AG09319 (cell line): Measurements from ENCODE around the gene SLC44A3.

Source experiments
- DNase-seq: peaks from one replicate; pipeline ENCODE4 v3.0.0-alpha.2; 2010; ENCODE audit warnings: low read depth; ENCODE audit errors: extremely low read depth
- CTCF ChIP-seq: IDR thresholded peaks from 2 replicates; pipeline ENCODE4 v1.5.1; 2011; ENCODE audit warnings: low read depth, mild to moderate bottlenecking, inconsistent platforms, low read length, moderate library complexity

Gene SLC44A3

GRCh38 chr1:94884106-94884505 is 63.9 kb downstream of the SLC44A3 start:
- no peak for DNase-seq

DNA sequence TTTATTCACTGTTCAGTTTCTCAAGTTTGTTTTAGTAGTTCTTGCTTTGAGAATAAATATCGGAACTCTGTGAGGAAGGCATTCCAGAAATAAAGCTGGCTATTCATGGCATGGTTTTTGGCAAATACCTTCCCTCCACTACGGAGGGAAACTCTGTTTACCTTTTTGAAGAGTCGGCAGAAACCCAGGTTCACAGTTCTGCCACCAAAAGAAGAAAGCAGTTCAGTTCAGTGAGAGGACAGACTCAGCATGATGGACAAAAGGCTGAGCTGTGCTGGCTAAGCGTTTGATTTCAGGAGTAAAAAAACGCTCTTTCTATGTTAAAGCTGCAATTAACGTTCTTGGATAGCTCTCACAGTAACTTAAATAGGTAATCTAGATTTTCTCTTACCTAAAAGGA is 64.3 kb downstream of the SLC44A3 start:
- DNase-seq, result no peak

More at GRCh38 chr1:94884106-94884505, 63.9 kb downstream of the SLC44A3 start:
- no peak for TF ChIP-seq CTCF

GRCh38 chr1:94886361-94886760 is 66.2 kb downstream of the SLC44A3 start:
- DNase-seq, result no peak
- TF ChIP-seq CTCF, result no peak

More for the DNA sequence above, 64.3 kb downstream of the SLC44A3 start:
- no peak for TF ChIP-seq CTCF

DNA sequence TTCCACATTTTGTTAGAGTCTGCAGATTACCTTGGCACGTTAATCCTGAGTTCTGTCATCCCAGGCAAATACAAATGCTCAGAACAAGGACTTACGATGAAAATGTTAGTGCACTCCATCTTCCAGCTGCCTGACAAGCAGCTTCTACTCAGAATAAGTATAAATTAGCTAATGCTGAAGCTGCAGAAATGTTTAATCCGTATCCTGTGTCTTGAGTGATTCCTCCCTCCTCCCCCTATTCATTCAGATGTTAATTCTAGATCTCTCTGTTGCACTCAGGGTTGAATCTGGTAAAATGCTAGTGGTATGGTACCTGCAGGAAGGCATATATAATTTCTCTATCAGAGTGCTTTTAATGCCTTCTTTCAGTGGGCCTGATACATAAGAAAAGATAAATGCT is 66.9 kb downstream of the SLC44A3 start:
- no peak for DNase-seq
- no peak for TF ChIP-seq CTCF

GRCh38 chr1:94887603-94888171 is 67.5 kb downstream of the SLC44A3 start:
- DNase-seq, result no peak
- TF ChIP-seq CTCF, result no peak

DNA sequence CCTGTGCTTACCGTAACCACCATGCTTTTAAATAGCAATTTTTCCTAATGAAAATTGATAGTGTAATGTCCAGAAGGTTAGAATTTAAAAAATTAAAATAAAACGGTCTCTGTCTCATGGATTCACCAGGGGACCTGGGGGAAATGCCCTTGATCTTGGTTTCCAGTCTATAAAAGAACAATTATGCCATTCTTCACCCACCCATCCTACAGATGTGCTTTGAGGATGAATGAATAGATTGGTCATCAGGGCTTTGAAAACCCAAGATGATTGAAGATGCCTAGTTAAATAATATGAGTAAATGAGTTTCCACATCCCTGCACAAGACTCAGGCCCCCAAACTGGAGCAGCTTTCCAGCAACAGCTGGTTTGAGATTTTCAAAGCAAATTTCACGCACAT is 68.0 kb downstream of the SLC44A3 start:
- TF ChIP-seq CTCF, result no peak
- no peak for DNase-seq

DNA sequence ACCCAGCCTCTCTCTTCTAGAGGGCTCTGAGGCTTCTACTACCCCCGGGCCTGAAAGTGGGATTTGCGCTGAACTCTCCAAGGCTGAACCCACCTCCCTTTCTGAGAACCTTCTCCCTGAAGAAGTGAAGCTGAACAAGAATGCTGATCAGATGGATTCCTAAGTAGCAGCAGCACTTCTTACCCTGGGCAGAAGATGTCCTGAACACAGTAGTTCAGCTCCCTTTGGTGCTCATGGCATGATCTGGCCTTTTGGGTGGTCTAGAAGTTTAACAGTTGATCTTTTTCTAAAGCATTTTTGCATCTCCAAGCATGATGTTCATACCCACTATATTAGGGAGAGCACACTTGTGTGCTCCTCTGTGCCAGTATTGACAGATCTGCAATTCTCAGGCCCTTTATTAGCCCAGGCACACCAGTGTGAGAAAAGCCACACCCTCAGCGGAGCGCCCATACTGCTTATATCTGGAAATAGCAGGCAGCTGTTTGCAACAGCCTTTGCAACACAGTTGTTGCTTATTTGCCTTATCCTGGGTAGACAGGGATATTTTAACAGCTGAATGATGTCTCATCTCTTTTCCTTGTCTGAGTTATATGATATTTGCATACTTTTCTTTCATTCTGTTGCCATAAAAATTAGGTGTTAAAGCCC is 72.6 kb downstream of the SLC44A3 start:
- DNase-seq, result no peak
- no peak for TF ChIP-seq CTCF
